Fibroblast of lung (primary cell): ENCODE results near the gene YWHAG.

Experiments
- CTCF ChIP-seq, 2 donors: IDR thresholded peaks in 1 of 2; conservative IDR thresholded peaks in 1 of 2; 1 replicate in 1 of 2; 2 replicates in 1 of 2; pipeline ENCODE4 v1.5.1; 2011 to 2012; ENCODE audit warnings: low read length in 2 of 2, control low read depth in 1 of 2, inconsistent platforms in 1 of 2, low read depth in 1 of 2, mild to moderate bottlenecking in 1 of 2
- EZH2 ChIP-seq: IDR thresholded peaks from 2 replicates; pipeline ENCODE4 v1.5.1; 2012; ENCODE audit warnings: low read length, control low read depth, mild to moderate bottlenecking; ENCODE audit errors: missing control alignments

DNA sequence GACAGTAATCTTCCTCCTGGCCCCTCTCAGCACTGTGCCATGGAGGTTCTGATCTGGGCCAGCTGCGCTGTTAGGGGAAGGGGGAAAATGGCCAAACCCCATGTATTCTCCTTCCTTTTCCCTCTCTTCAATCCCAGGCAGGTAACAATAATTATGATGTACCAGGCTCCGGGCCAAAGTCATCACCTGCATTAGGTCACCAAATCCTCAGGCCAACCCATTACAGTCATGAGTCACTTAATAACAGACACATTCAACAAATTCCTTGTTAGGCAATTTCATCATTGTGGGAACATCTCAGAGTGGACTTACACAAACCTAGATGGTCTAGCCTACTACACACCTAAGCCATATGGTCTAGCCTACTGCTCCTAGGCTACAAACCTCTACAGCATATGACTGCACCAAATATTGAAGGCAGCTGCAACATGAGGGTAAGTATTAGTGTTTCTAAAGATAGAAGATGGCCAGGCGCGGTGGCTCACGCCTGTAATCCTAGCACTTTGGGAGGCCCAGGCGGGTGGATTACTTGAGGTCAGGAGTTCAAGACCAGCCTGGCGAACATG, 58.5 kb downstream of the YWHAG start:
- TF ChIP-seq EZH2 (no peak), CTCF (conservative IDR thresholded peaks at IDR 0.05 in 1 of 2, IDR thresholded peaks at IDR 0.05 in 1 of 2; ENCODE audit: low read depth in 1 of 2, low read length in 2 of 2) (no peak)
